AG04450 (cell line): ENCODE results near the gene RHBDD3. TPM values are rescaled to one million over a fixed set of nuclear protein-coding genes. Genes with fewer than 3 reads are reported as not detected.
A peak's percentile ranks its signal among the peaks of the same experiment; 100 is the strongest.

ENCODE experiments used
- CTCF ChIA-PET: fragments of 300-600, 350-600 bp; formaldehyde crosslinking; extraction: SDS; loops from one replicate; lab custom pipeline; 2022; ENCODE audit warnings: antibody characterized with exemption, inconsistent platforms; lab: Charles Lee
- POLR2A ChIA-PET: fragments of 350-600 bp; formaldehyde crosslinking; extraction: SDS; loops from one replicate; lab custom pipeline; 2021; ENCODE audit warnings: antibody characterized with exemption, inconsistent platforms; lab: Yijun Ruan, JAX
- DNase-seq: peaks from one replicate; pipeline ENCODE4 v3.0.0-alpha.2; 2011; ENCODE audit warnings: low read depth, low spot score
- H3K27ac ChIP-seq: one replicate; pipeline ENCODE4 v1.5.1; 2012; ENCODE audit warnings: low read depth, low read length, control low read depth
- H3K27me3 ChIP-seq: one replicate; pipeline ENCODE4 v1.6.0; 2012; ENCODE audit warnings: low read length; ENCODE audit not compliant: control insufficient read depth, insufficient read depth
- H3K4me3 ChIP-seq: 2 replicates; pipeline ENCODE4 v1.5.1; 2011; ENCODE audit warnings: mild to moderate bottlenecking, low read depth, low read length, control low read depth
- H3K9me3 ChIP-seq: 2 replicates; pipeline ENCODE4 v1.5.1; 2012; ENCODE audit warnings: low read length; ENCODE audit not compliant: control insufficient read depth, insufficient read depth
- CTCF ChIP-seq: IDR thresholded peaks from 2 replicates; pipeline ENCODE4 v1.5.1; 2011; ENCODE audit warnings: low read depth, low read length, control low read depth, inconsistent platforms
- polyA plus RNA-seq: library from polyadenylated mRNA; depleted of rRNA; stranded (reverse); fragments of >200 nt; gene quantifications from 2 replicates; pipeline ENCODE4 v1.2.3, GENCODE V29; 2011

Gene RHBDD3
- polyA plus RNA-seq, 1 experiment, result 9.9 TPM

GRCh38 chr22:29217827-29218757 lies 49.7 kb downstream of the RHBDD3 start:
- TF ChIP-seq CTCF, result no peak
- POLR2A ChIA-PET, result no interaction called here
- Histone ChIP-seq H3K27me3 (peaks cover 12% of the 10 kb centered on the region), H3K4me3 (no peak overlapping the region), H3K9me3 (no peaks in the 10 kb centered on the region; the same call in 1 of the 2 replicates), H3K27ac (no peak overlapping the region)
- CTCF ChIA-PET, result no interaction called here
- no peak for DNase-seq

GRCh38 chr22:29216873-29217666 lies 50.7 kb downstream of the RHBDD3 start:
- Histone ChIP-seq H3K4me3 (no peak overlapping the region), H3K27me3 (peaks cover 14% of the 10 kb centered on the region), H3K9me3 (no peaks in the 10 kb centered on the region; the same call in 1 of the 2 replicates), H3K27ac (no peak overlapping the region)
- POLR2A ChIA-PET, result no interaction called here
- CTCF ChIA-PET, result interaction anchor here (1.4 kb wide), 1 partner anchor 29 kb away, joined by 3 read pairs; no protein-coding TSS in a partner anchor
- TF ChIP-seq CTCF, result no peak
- peak; percentile 38 for DNase-seq

- TF ChIP-seq CTCF, result no peak
- Histone ChIP-seq H3K9me3 (no peaks in the 10 kb centered on the region; the same call in 1 of the 2 replicates), H3K27ac (no peak overlapping the region), H3K27me3 (peaks cover 18% of the 10 kb centered on the region), H3K4me3 (no peak overlapping the region)
- ChIA-PET CTCF (interaction anchor here (1.4 kb wide), 1 partner anchor 30 kb away, joined by 3 read pairs; no protein-coding TSS in a partner anchor), POLR2A (no interaction called here)
- no peak for DNase-seq
Observed at GRCh38 chr22:29216011-29216872, 51.5 kb downstream of the RHBDD3 start.

- Histone ChIP-seq H3K27me3 (peaks cover 16% of the 10 kb centered on the region), H3K9me3 (no peaks in the 10 kb centered on the region; the same call in 1 of the 2 replicates), H3K4me3 (no peak overlapping the region), H3K27ac (no peak overlapping the region)
- ChIA-PET POLR2A (no interaction called here), CTCF (no interaction called here)
- TF ChIP-seq CTCF, result no peak
- DNase-seq, result no peak
Observed at GRCh38 chr22:29215012-29215860, 52.5 kb downstream of the RHBDD3 start.
